Measurements from ENCODE around the gene IFFO2. TPM values are rescaled to one million over a fixed set of nuclear protein-coding genes. Genes with fewer than 3 reads are reported as not detected.

The IFFO2 gene
- total and polyA plus RNA-seq, 2 of the 13 experiments (the other 11 are each of a cell fraction or from before 2014, with no cell fraction given), result 7.3 to 16.7 TPM

DNA sequence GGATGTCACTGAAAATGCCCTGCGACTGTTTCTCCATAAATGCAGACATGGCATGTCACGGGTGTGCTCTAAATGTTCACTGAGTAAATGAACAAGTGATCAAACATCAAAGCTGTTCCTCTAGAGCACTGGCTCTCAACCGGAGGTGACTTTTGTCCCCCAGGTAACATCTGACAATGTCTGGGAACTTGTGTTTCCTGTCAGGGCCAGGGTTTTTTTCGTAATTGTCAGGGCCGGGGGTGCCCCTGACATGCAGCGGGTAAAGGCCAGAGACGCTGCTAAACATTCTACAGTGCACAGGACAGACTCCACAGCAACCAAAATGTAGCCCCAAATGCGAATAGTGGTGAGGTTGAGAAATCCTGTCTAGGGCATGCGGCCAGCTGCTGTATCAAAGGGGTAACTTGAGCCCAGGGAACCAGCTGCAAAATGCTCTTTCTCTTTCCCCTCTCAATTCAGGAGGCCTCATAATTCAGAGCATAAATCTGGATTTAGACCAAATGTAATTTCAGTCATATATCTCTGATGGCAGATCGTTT, 56.1 kb downstream of the IFFO2 start (continued):
- no peak for TF ChIP-seq ELK4 (CRISPR knock-in tag; IDR thresholded peaks at IDR 0.05; ENCODE audit: borderline replicate concordance)
- TF ChIP-seq ZSCAN29 (CRISPR knock-in tag; conservative IDR thresholded peaks at IDR 0.05), result 0 out of 2 replicates have a peak, but pooled peaks have one; percentile 39
- TF ChIP-seq ONECUT2 (CRISPR knock-in tag; IDR thresholded peaks at IDR 0.05), result no peak; the same call in 1 of the 2 replicates
- TF ChIP-seq ZNF431 (CRISPR knock-in tag; IDR thresholded peaks at IDR 0.05; ENCODE audit: borderline replicate concordance, low read depth), result peak; percentile 41; the same call in 1 of the 2 replicates
- TF ChIP-seq ZNF234 (CRISPR knock-in tag; conservative IDR thresholded peaks at IDR 0.05), result no peak
- no peak for TF ChIP-seq ZNF790 (CRISPR knock-in tag; IDR thresholded peaks at IDR 0.05; ENCODE audit: borderline replicate concordance)
- peak; percentile 41; the same call in 1 of the 2 replicates for TF ChIP-seq GATAD1 (CRISPR knock-in tag; IDR thresholded peaks at IDR 0.05)
- no peak for TF ChIP-seq NFE2 (CRISPR knock-in tag; IDR thresholded peaks at IDR 0.05)
- TF ChIP-seq, protein P1, sequence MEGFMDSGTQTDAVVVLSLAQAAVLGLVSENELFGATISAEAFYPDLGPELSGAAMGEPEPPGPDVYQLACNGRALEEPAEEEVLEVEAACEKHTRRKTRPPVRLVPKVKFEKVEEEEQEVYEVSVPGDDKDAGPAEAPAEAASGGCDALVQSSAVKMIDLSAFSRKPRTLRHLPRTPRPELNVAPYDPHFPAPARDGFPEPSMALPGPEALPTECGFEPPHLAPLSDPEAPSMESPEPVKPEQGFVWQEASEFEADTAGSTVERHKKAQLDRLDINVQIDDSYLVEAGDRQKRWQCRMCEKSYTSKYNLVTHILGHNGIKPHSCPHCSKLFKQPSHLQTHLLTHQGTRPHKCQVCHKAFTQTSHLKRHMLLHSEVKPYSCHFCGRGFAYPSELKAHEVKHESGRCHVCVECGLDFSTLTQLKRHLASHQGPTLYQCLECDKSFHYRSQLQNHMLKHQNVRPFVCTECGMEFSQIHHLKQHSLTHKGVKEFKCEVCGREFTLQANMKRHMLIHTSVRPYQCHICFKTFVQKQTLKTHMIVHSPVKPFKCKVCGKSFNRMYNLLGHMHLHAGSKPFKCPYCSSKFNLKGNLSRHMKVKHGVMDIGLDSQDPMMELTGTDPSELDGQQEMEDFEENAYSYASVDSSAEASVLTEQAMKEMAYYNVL (CRISPR knock-in tag; IDR thresholded peaks at IDR 0.05; ENCODE audit: borderline replicate concordance), result peak; percentile 78; the same call in 1 of the 2 replicates
- no peak for TF ChIP-seq ZNF546 (CRISPR knock-in tag; conservative IDR thresholded peaks at IDR 0.05)
- TF ChIP-seq DR1 (CRISPR knock-in tag; IDR thresholded peaks at IDR 0.05), result no peak
- no peak for TF ChIP-seq SIN3B (IDR thresholded peaks at IDR 0.05; ENCODE audit: low read length)
- peak; percentile 61; the same call in 1 of the 2 replicates for TF ChIP-seq SOX13 (IDR thresholded peaks at IDR 0.05)
- peak in 1 of 2 experiments; percentile 92; a peak in 2 of 4 replicates for TF ChIP-seq SOX13 (CRISPR knock-in tag; conservative IDR thresholded peaks at IDR 0.05 in 1 of 2, IDR thresholded peaks at IDR 0.05 in 1 of 2)
- TF ChIP-seq, protein P2, sequence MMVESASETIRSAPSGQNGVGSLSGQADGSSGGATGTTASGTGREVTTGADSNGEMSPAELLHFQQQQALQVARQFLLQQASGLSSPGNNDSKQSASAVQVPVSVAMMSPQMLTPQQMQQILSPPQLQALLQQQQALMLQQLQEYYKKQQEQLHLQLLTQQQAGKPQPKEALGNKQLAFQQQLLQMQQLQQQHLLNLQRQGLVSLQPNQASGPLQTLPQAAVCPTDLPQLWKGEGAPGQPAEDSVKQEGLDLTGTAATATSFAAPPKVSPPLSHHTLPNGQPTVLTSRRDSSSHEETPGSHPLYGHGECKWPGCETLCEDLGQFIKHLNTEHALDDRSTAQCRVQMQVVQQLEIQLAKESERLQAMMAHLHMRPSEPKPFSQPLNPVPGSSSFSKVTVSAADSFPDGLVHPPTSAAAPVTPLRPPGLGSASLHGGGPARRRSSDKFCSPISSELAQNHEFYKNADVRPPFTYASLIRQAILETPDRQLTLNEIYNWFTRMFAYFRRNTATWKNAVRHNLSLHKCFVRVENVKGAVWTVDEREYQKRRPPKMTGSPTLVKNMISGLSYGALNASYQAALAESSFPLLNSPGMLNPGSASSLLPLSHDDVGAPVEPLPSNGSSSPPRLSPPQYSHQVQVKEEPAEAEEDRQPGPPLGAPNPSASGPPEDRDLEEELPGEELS (CRISPR knock-in tag; IDR thresholded peaks at IDR 0.05), result peak; percentile 86
- no peak for TF ChIP-seq TBP (CRISPR knock-in tag; IDR thresholded peaks at IDR 0.05)
- TF ChIP-seq, protein P3, sequence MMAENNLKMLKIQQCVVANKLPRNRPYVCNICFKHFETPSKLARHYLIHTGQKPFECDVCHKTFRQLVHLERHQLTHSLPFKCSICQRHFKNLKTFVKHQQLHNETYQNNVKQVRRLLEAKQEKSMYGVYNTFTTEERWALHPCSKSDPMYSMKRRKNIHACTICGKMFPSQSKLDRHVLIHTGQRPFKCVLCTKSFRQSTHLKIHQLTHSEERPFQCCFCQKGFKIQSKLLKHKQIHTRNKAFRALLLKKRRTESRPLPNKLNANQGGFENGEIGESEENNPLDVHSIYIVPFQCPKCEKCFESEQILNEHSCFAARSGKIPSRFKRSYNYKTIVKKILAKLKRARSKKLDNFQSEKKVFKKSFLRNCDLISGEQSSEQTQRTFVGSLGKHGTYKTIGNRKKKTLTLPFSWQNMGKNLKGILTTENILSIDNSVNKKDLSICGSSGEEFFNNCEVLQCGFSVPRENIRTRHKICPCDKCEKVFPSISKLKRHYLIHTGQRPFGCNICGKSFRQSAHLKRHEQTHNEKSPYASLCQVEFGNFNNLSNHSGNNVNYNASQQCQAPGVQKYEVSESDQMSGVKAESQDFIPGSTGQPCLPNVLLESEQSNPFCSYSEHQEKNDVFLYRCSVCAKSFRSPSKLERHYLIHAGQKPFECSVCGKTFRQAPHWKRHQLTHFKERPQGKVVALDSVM (CRISPR knock-in tag; IDR thresholded peaks at IDR 0.05), result no peak
- TF ChIP-seq ZNF761 (CRISPR knock-in tag; conservative IDR thresholded peaks at IDR 0.05), result 0 out of 2 replicates have a peak, but pooled peaks have one; percentile 38
- TF ChIP-seq SETDB1 (CRISPR knock-in tag; IDR thresholded peaks at IDR 0.05; ENCODE audit: borderline replicate concordance), result no peak
- no peak for TF ChIP-seq NR0B2 (CRISPR knock-in tag; IDR thresholded peaks at IDR 0.05)
- no peak for TF ChIP-seq XBP1 (CRISPR knock-in tag; IDR thresholded peaks at IDR 0.05)
- no peak for TF ChIP-seq KLF13 (CRISPR knock-in tag; IDR thresholded peaks at IDR 0.05)
- TF ChIP-seq ZBTB42 (CRISPR knock-in tag; IDR thresholded peaks at IDR 0.05), result no peak
